CD4-positive, CD25-positive, alpha-beta regulatory T cell (primary cell): ENCODE data around the gene PRSS3. TPM values are rescaled to one million over a fixed set of nuclear protein-coding genes. Genes with fewer than 3 reads are reported as not detected.
"Not testable (repeated sequence)": the region's sequence is repeated elsewhere in the genome, so short reads cannot be mapped to it uniquely, and the experiment has no call there.

Source experiments
- ATAC-seq, 2 donors: fragments of 150-1000 bp; cut with Tn5 transposase; one replicate each; pipeline ENCODE4 v1.10.0; 2021; ENCODE audit warnings: low read depth in 2 of 2, moderate number of reproducible peaks in 2 of 2, moderate library complexity in 1 of 2
- DNase-seq, 3 donors: peaks; one replicate each; pipeline versions ENCODE4 v3.0.0 to v3.0.0-alpha.2; 2012 to 2022; ENCODE audit warnings: mixed read lengths in 1 of 3
- H3K27ac ChIP-seq: one replicate; pipeline ENCODE4 v1.7.0; 2013; ENCODE audit warnings: mild to moderate bottlenecking, low read length; ENCODE audit not compliant: insufficient read depth, poor library complexity, severe bottlenecking
- H3K27me3 ChIP-seq: one replicate; pipeline ENCODE4 v1.7.0; 2013; ENCODE audit warnings: low read length; ENCODE audit not compliant: control insufficient read depth, insufficient read depth
- H3K36me3 ChIP-seq: one replicate; pipeline ENCODE4 v1.7.0; 2013; ENCODE audit warnings: mild to moderate bottlenecking, low read length, moderate library complexity; ENCODE audit not compliant: control insufficient read depth, insufficient read depth
- H3K4me1 ChIP-seq: 2 replicates; pipeline ENCODE4 v1.7.0; 2013; ENCODE audit warnings: mild to moderate bottlenecking, low read length; ENCODE audit not compliant: insufficient read depth, control insufficient read depth, poor library complexity, severe bottlenecking
- H3K4me3 ChIP-seq: one replicate; pipeline ENCODE4 v1.7.0; 2013; ENCODE audit warnings: low read depth, mild to moderate bottlenecking, low read length, moderate library complexity
- H3K9me3 ChIP-seq, 2 experiments: 1 replicate in 1 of 2; 2 replicates in 1 of 2; pipeline ENCODE4 v1.7.0; 2013; ENCODE audit warnings: low read length in 2 of 2, mild to moderate bottlenecking in 1 of 2, moderate library complexity in 1 of 2; ENCODE audit not compliant: control insufficient read depth in 2 of 2
- H3K27ac Mint-ChIP-seq, 3 donors: one replicate each; pipeline ENCODE4 v1.8.0; 2020 to 2022; ENCODE audit warnings: mild to moderate bottlenecking in 3 of 3, mixed read lengths in 3 of 3, moderate library complexity in 2 of 3
- H3K27me3 Mint-ChIP-seq: one replicate; pipeline ENCODE4 v1.8.0; 2022; ENCODE audit warnings: mild to moderate bottlenecking, mixed read lengths
- H3K36me3 Mint-ChIP-seq: one replicate; pipeline ENCODE4 v1.8.0; 2020; ENCODE audit warnings: mixed read lengths
- H3K4me1 Mint-ChIP-seq, 4 donors: one replicate each; pipeline ENCODE4 v1.8.0; 2020 to 2022; ENCODE audit warnings: mixed read lengths in 4 of 4, mild to moderate bottlenecking in 1 of 4
- H3K4me3 Mint-ChIP-seq, 4 donors: one replicate each; pipeline ENCODE4 v1.8.0; 2020 to 2022; ENCODE audit warnings: mild to moderate bottlenecking in 4 of 4, mixed read lengths in 4 of 4, moderate library complexity in 3 of 4
- H3K9me3 Mint-ChIP-seq, 7 donors: one replicate each; pipeline ENCODE4 v1.8.0; 2020 to 2022; ENCODE audit warnings: mixed read lengths in 7 of 7, mild to moderate bottlenecking in 3 of 7, moderate library complexity in 2 of 7
- polyA plus RNA-seq, 4 donors: library from polyadenylated mRNA; unstranded; fragments of 300-500 nt; fragmentation: Illumina TruSeq; gene quantifications; one replicate each; pipeline ENCODE4 v1.2.3, GENCODE V29; 2021
- total RNA-seq: library from RNA; stranded (reverse); gene quantifications from one replicate; pipeline ENCODE4 v1.2.3, GENCODE V29; 2022

The PRSS3 gene
- total and polyA plus RNA-seq, 5 donors from 2014 or later: not detected

DNA sequence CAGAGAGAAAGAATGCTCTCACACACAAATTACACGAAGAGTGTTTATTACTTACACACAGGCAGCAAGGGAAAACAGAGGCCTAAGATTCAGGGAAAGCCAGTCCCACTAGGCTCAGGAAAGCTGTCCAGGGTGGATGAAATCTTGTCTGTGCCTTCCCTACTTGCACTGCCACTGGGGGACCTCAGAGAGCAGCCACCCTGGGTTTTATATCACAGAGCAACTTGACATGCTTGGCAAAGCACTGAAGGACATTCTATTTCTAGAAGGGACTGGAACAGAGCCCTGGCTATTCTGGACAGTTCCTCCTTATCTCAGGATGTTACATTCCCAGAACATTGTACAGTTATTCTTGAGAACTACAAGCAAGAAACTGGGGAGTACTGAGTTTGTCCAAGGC, 7.5 kb upstream of the PRSS3 start:
- H3K27me3 Mint-ChIP-seq: peaks cover 59% of the 10 kb centered on the region
- H3K4me3 Mint-ChIP-seq: no peak overlapping the region
- no peaks in the 10 kb centered on the region for H3K4me1 Mint-ChIP-seq

DNA sequence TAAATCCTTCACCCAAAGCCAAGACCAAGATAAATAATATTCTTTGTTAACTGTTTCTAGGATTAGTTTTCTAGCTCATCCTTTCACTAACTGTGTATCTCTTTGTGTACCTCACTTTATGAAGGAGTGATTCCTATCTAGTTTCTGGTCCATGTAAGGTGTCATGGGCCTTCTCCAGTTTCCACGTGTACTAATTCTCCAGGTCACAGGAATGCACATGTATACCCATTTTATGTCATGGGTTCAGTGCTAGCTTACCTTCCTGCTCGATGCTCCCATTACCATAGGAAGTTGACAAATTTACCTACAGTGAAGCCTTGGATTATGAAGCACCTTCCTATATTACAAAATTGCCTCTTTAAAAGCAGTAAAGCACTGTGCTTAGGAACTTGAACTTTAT, 5.9 kb upstream of the PRSS3 start:
- H3K4me3 ChIP-seq, H3K27ac Mint-ChIP-seq, H3K36me3 ChIP-seq, H3K9me3 Mint-ChIP-seq, H3K4me1 ChIP-seq, H3K4me3 Mint-ChIP-seq, H3K36me3 Mint-ChIP-seq, H3K4me1 Mint-ChIP-seq, H3K27ac ChIP-seq, DNase-seq, ATAC-seq, H3K9me3 ChIP-seq: not testable (repeated sequence)
- peaks cover 53% of the 10 kb centered on the region for H3K27me3 Mint-ChIP-seq
- H3K27me3 ChIP-seq: peaks cover 15% of the 10 kb centered on the region

More for the DNA sequence above, 7.5 kb upstream of the PRSS3 start:
- Histone ChIP-seq H3K4me1 (no peaks in the 10 kb centered on the region), H3K27ac (no peak overlapping the region), H3K4me3 (no peak overlapping the region), H3K36me3 (no peaks in the 10 kb centered on the region), H3K9me3 (no peaks in the 10 kb centered on the region), H3K27me3 (peaks cover 15% of the 10 kb centered on the region)
- ATAC-seq: no peak
- Mint-ChIP-seq H3K27ac (no peak overlapping the region), H3K36me3 (no peaks in the 10 kb centered on the region), H3K9me3 (peaks cover 0 to 3% (median 0%) of the 10 kb centered on the region in 7 donors)
- DNase-seq: no peak

DNA sequence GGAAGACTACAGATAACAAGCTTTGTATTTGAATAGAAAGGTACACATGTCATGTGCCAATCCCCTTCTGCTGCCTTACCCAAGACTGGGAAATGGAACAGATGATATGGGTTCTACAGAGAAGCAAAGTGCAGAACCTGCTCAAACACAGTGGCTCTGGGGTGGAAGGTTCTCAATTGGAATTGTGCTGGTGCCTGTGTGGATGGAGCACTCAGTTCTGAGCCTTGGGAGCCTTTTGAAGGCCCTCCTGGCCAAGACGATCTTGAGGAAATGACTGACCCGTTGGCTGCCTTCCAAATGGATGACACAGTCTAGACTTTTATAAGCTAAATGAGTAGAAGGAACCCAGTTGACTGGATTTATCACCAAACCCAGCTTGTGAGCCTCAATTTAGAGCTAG, 4.2 kb upstream of the PRSS3 start:
- Mint-ChIP-seq H3K36me3 (no peaks in the 10 kb centered on the region), H3K4me3 (no peak overlapping the region), H3K27ac (no peak overlapping the region), H3K27me3 (peaks cover 40% of the 10 kb centered on the region), H3K9me3 (no peaks in the 10 kb centered on the region), H3K4me1 (no peaks in the 10 kb centered on the region)
- Histone ChIP-seq H3K4me3 (no peak overlapping the region), H3K27me3 (peaks cover 14% of the 10 kb centered on the region), H3K9me3 (no peaks in the 10 kb centered on the region), H3K4me1 (no peaks in the 10 kb centered on the region), H3K27ac (no peak overlapping the region), H3K36me3 (no peaks in the 10 kb centered on the region)
- no peak for DNase-seq
- ATAC-seq: no peak

DNA sequence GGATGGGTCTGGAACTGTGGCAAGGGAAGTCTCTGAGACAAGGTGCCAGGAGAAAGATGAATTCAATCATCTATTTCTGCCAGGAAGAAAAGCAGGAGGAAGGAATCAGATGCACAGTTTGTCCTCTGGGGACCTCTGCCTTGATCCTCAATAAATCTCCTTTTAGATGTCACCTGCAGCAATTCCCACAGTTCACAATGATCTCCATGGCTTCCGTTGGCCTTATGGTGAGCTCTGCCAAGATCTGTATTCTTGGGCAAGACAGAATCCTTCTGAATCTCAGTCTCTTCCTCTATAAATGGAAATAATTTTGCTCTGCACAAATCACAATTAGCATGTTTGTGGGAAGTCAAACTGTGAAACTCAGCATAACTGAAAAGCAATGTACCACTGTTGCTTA, 1.9 kb upstream of the PRSS3 start:
- H3K27ac ChIP-seq, H3K4me1 Mint-ChIP-seq, H3K4me3 Mint-ChIP-seq, ATAC-seq, H3K27ac Mint-ChIP-seq, H3K36me3 Mint-ChIP-seq, H3K9me3 Mint-ChIP-seq, H3K36me3 ChIP-seq, H3K4me3 ChIP-seq, H3K9me3 ChIP-seq, DNase-seq, H3K4me1 ChIP-seq: not testable (repeated sequence)
- peaks cover 11% of the 10 kb centered on the region for H3K27me3 ChIP-seq
- peaks cover 30% of the 10 kb centered on the region for H3K27me3 Mint-ChIP-seq

DNA sequence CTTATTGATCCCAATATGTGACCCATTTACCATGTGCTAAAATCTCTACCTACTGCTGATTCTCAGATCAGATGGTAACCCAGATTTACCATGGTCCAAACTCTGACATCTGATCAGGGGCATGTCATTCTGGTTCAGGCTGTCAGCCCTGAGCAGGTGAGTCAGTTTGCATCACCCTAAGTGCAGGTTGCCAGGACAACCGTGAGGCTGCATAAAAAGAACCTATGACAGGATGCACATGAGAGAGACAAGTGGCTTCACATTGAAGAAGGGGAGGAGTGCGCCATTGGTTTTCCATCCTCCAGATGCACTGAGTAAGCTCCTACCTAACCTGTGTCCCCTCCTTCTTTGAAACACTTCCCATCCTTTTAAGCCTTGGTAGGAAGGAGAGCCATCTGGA, 801 bp upstream of the PRSS3 start:
- Histone ChIP-seq H3K27ac (no peak overlapping the region), H3K4me1 (no peaks in the 10 kb centered on the region), H3K9me3 (no peaks in the 10 kb centered on the region), H3K27me3 (peaks cover 7% of the 10 kb centered on the region), H3K36me3 (no peaks in the 10 kb centered on the region), H3K4me3 (no peak overlapping the region)
- peaks cover 31% of the 10 kb centered on the region for H3K27me3 Mint-ChIP-seq
- peak in 1 of 3 donors; percentile 27 for DNase-seq
- no peaks in the 10 kb centered on the region for H3K36me3 Mint-ChIP-seq
- H3K9me3 Mint-ChIP-seq: peaks cover 0 to 2% (median 0%) of the 10 kb centered on the region in 7 donors
- ATAC-seq: peak in 1 of 2 donors; percentile 47
- no peak overlapping the region for H3K4me3 Mint-ChIP-seq
- no peak overlapping the region for H3K27ac Mint-ChIP-seq
- no peaks in the 10 kb centered on the region for H3K4me1 Mint-ChIP-seq

DNA sequence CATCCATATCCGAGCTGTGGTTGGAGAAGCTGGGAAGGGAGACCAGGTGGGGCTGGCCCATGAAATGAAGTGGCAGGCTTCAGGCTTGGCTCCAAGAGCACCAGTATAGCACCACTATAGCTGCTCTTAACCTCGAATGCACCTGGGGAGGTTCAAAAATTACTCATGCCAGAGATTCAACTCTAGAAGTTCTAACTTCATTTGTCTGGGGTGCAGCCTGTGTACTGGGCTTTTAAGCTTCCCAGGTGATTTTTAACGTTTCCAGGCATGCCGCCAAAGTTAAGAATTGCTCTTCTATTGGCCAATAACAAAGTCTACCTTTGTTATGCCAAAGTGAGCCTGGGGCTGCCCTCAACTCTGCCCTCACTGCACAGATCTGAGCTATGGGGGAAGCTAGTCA, 458 bp downstream of the PRSS3 start:
- no peak for ATAC-seq
- Histone ChIP-seq H3K36me3 (no peaks in the 10 kb centered on the region), H3K9me3 (no peaks in the 10 kb centered on the region), H3K4me3 (no peak overlapping the region), H3K27me3 (peaks cover 4% of the 10 kb centered on the region), H3K4me1 (no peaks in the 10 kb centered on the region), H3K27ac (no peak overlapping the region)
- DNase-seq: no peak
- Mint-ChIP-seq H3K27ac (no peak overlapping the region), H3K9me3 (peaks cover 0 to 2% (median 0%) of the 10 kb centered on the region in 7 donors), H3K36me3 (no peaks in the 10 kb centered on the region), H3K4me3 (no peak overlapping the region), H3K27me3 (peaks cover 28% of the 10 kb centered on the region), H3K4me1 (no peaks in the 10 kb centered on the region)

DNA sequence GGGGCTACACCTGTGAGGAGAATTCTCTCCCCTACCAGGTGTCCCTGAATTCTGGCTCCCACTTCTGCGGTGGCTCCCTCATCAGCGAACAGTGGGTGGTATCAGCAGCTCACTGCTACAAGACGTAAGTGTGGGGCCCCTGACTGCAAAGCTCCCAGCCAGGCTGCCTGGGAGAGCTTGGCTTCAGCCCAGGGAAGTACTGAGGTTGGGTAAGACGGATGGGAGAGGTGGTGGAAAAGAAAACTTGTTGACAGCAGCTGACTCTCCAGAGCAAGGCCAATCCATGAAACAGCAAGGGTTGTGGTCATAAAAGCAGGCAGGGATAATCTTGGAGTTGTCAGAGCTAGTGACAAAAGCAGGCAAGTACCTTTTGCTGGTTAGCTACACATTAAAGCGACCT, 1.3 kb downstream of the PRSS3 start:
- H3K36me3 Mint-ChIP-seq, H3K27ac ChIP-seq, DNase-seq, H3K9me3 Mint-ChIP-seq, H3K4me1 ChIP-seq, H3K4me1 Mint-ChIP-seq, ATAC-seq, H3K4me3 Mint-ChIP-seq, H3K27ac Mint-ChIP-seq, H3K36me3 ChIP-seq, H3K9me3 ChIP-seq, H3K27me3 ChIP-seq, H3K4me3 ChIP-seq: not testable (repeated sequence)
- peaks cover 24% of the 10 kb centered on the region for H3K27me3 Mint-ChIP-seq

DNA sequence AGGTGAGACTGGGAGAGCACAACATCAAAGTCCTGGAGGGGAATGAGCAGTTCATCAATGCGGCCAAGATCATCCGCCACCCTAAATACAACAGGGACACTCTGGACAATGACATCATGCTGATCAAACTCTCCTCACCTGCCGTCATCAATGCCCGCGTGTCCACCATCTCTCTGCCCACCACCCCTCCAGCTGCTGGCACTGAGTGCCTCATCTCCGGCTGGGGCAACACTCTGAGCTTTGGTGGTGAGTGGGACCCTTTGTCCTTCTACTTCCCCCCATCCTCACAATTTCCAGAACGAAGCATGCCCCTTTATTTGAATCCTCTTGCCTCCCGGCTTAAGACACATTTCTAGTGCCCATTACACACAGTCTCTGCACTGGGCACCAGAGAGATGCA, 2.5 kb downstream of the PRSS3 start:
- no peaks in the 10 kb centered on the region for H3K9me3 ChIP-seq
- Mint-ChIP-seq H3K36me3 (no peaks in the 10 kb centered on the region), H3K27ac (no peak overlapping the region), H3K4me1 (no peaks in the 10 kb centered on the region), H3K9me3 (peaks cover 0 to 2% (median 0%) of the 10 kb centered on the region in 7 donors), H3K27me3 (peaks cover 19% of the 10 kb centered on the region), H3K4me3 (no peak overlapping the region)
- no peaks in the 10 kb centered on the region for H3K36me3 ChIP-seq
- H3K27me3 ChIP-seq: no peaks in the 10 kb centered on the region
- no peak overlapping the region for H3K27ac ChIP-seq
- no peak overlapping the region for H3K4me3 ChIP-seq
- no peaks in the 10 kb centered on the region for H3K4me1 ChIP-seq
- DNase-seq: no peak
- no peak for ATAC-seq
